ENCODE results near the gene OR2C1. TPM values are rescaled to one million over a fixed set of nuclear protein-coding genes. Genes with fewer than 3 reads are reported as not detected.

Gene OR2C1
- polyA plus RNA-seq, 2 of the 4 experiments (the other 2 are of a cell fraction): not detected

DNA sequence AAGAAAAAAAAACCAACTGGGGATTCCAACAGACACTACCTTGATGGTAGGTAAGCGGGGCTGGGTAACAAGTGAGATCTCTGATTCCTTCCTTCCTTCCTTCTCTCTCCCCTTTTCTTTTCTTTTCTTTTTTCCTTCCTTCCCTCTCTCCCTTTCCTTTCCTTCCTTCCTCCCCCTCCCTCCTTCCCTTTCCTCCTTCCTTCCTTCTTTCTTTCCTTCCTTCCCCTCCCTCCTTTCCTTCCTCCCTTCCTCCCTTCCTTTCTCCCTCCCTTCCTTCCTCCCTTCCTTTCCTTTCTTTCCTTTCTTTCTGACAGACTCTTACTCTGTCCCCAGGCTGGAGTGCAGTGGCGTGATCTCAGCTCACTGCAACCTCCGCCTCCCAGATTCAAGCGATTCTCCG, 20.0 kb downstream of the OR2C1 start:
- Histone ChIP-seq H3K4me1 (no peaks in the 10 kb centered on the region), H3K4me2 (no peak overlapping the region), H3K4me3 (no peak overlapping the region), H3K27ac (no peak overlapping the region), H3K9me3 (peaks cover 75% of the 10 kb centered on the region)
- 75% methylated on average over 5 of the region's 5 CpGs for WGBS (ENCODE audit: missing lambda C conversion rate)
- ChIA-PET POLR2A (no interaction called here), CTCF (no interaction called here)
- no peak for ATAC-seq
- no peak for DNase-seq (ENCODE audit: low read depth in 1 of 2, low spot score in 1 of 2)
- no peak for FAIRE-seq
- no peak for TF ChIP-seq SREBF2 (IDR thresholded peaks at IDR 0.05)
- TF ChIP-seq, protein P1, sequence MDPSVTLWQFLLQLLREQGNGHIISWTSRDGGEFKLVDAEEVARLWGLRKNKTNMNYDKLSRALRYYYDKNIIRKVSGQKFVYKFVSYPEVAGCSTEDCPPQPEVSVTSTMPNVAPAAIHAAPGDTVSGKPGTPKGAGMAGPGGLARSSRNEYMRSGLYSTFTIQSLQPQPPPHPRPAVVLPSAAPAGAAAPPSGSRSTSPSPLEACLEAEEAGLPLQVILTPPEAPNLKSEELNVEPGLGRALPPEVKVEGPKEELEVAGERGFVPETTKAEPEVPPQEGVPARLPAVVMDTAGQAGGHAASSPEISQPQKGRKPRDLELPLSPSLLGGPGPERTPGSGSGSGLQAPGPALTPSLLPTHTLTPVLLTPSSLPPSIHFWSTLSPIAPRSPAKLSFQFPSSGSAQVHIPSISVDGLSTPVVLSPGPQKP (IDR thresholded peaks at IDR 0.05; ENCODE audit: low read depth, low read length): no peak
- no peak for TF ChIP-seq RNF2 (IDR thresholded peaks at IDR 0.05; ENCODE audit: borderline replicate concordance, low read depth)
- no peak for TF ChIP-seq TFCP2L1 (CRISPR knock-in tag; IDR thresholded peaks at IDR 0.05)

- DNase-seq (ENCODE audit: low read depth in 1 of 2, low spot score in 1 of 2) (no peak), FAIRE-seq (no peak), ATAC-seq (no peak)
- CTCF ChIA-PET: interaction anchor here (1.4 to 1.5 kb wide), 2 partner anchors 15 to 41 kb away, joined by 3 to 4 read pairs; no protein-coding TSS in a partner anchor
- no peak overlapping the region for H3K27ac ChIP-seq
- TF ChIP-seq, protein P2, sequence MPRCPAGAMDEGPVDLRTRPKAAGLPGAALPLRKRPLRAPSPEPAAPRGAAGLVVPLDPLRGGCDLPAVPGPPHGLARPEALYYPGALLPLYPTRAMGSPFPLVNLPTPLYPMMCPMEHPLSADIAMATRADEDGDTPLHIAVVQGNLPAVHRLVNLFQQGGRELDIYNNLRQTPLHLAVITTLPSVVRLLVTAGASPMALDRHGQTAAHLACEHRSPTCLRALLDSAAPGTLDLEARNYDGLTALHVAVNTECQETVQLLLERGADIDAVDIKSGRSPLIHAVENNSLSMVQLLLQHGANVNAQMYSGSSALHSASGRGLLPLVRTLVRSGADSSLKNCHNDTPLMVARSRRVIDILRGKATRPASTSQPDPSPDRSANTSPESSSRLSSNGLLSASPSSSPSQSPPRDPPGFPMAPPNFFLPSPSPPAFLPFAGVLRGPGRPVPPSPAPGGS (IDR thresholded peaks at IDR 0.05): no peak
- no peak for TF ChIP-seq NR3C1 (IDR thresholded peaks at IDR 0.05)
- TF ChIP-seq USF2 (IDR thresholded peaks at IDR 0.05): no peak
- TF ChIP-seq CHD4 (IDR thresholded peaks at IDR 0.05; ENCODE audit: borderline replicate concordance): no peak
- no peak for TF ChIP-seq RNF2 (IDR thresholded peaks at IDR 0.05; ENCODE audit: borderline replicate concordance, low read depth)
- TF ChIP-seq GATA3 (IDR thresholded peaks at IDR 0.05; ENCODE audit: borderline replicate concordance): no peak
- no peak for TF ChIP-seq CHD2 (IDR thresholded peaks at IDR 0.05; ENCODE audit: low read length, partially characterized antibody)
- TF ChIP-seq CBX8 (IDR thresholded peaks at IDR 0.05): no peak
- no peak for TF ChIP-seq ZNF302 (CRISPR knock-in tag; IDR thresholded peaks at IDR 0.05)
- no peak for TF ChIP-seq FOSB (CRISPR knock-in tag; IDR thresholded peaks at IDR 0.05)
- no peak for TF ChIP-seq HOXA7 (CRISPR knock-in tag; IDR thresholded peaks at IDR 0.05)
- no peak for TF ChIP-seq POLR2AphosphoS2 (conservative IDR thresholded peaks at IDR 0.05; ENCODE audit: low read length)
- no peak for TF ChIP-seq KDM1A (IDR thresholded peaks at IDR 0.05; ENCODE audit: low read depth)
- no peak for TF ChIP-seq HOXB13 (CRISPR knock-in tag; IDR thresholded peaks at IDR 0.05; ENCODE audit: low read depth)
- TF ChIP-seq REST (IDR thresholded peaks at IDR 0.05): no peak
- TF ChIP-seq SMC3 (IDR thresholded peaks at IDR 0.05): no peak
- TF ChIP-seq MAFK (IDR thresholded peaks at IDR 0.05; ENCODE audit: partially characterized antibody): no peak
- TF ChIP-seq RARB (CRISPR knock-in tag; IDR thresholded peaks at IDR 0.05): no peak
- H3K9me3 ChIP-seq: peaks cover 93% of the 10 kb centered on the region
- POLR2A ChIA-PET: no interaction called here
- H3K4me3 ChIP-seq: no peak overlapping the region
- H3K4me1 ChIP-seq: no peaks in the 10 kb centered on the region
- H3K4me2 ChIP-seq: no peak overlapping the region
Measured at GRCh38 chr16:3377917-3378316, 22.2 kb downstream of the OR2C1 start.

All from A549 (cell line).